OCI-LY7 (cell line): Measurements from ENCODE around the gene RIPK1. TPM values are rescaled to one million over a fixed set of nuclear protein-coding genes. Genes with fewer than 3 reads are reported as not detected.
"Not testable (repeated sequence)": the region's sequence is repeated elsewhere in the genome, so short reads cannot be mapped to it uniquely, and the experiment has no call there.

Experiments
- BruUV-seq: library from RNA; stranded (reverse); fragments of 400-500 nt; replicated peaks from 2 replicates; lab custom pipeline; 2021; lab: Mats Ljungman, UMichigan
- CTCF ChIA-PET: fragments of 300-600 bp; sonication (Branson Sonifier 250); formaldehyde crosslinking; loops from one replicate; lab custom pipeline; 2022; ENCODE audit warnings: antibody characterized with exemption; ENCODE audit not compliant: unreplicated experiment; lab: Charles Lee
- POLR2A ChIA-PET: fragments of 300-600 bp; sonication (Branson Sonifier 250); formaldehyde crosslinking; loops from one replicate; lab custom pipeline; 2022; ENCODE audit warnings: antibody characterized with exemption; lab: Charles Lee
- DNase-seq: peaks from one replicate; pipeline ENCODE4 v3.0.0-alpha.2; 2015; ENCODE audit warnings: low spot score
- H2AFZ ChIP-seq: fragments of 200-600 bp; sonication (generic), shearing (Covaris generic); 2 replicates; pipeline ENCODE4 v1.6.1; 2014; ENCODE audit warnings: mild to moderate bottlenecking, antibody characterized with exemption, low read length, moderate library complexity
- H3K27ac ChIP-seq: fragments of 200-600 bp; sonication (generic); 2 replicates; pipeline ENCODE4 v1.5.1; 2014; ENCODE audit warnings: mixed run types, low read depth, mild to moderate bottlenecking, moderate library complexity, low read length, inconsistent platforms; ENCODE audit not compliant: poor library complexity, severe bottlenecking
- H3K36me3 ChIP-seq: fragments of 200-600 bp; sonication (generic); 2 replicates; pipeline ENCODE4 v1.6.1; 2014; ENCODE audit warnings: mild to moderate bottlenecking, antibody characterized with exemption, low read length, moderate library complexity, mixed read lengths; ENCODE audit not compliant: insufficient read depth
- H3K4me1 ChIP-seq: fragments of 200-600 bp; sonication (generic); 2 replicates; pipeline ENCODE4 v1.5.1; 2014; ENCODE audit warnings: mild to moderate bottlenecking, low read length; ENCODE audit not compliant: insufficient read depth, poor library complexity, severe bottlenecking
- H3K4me2 ChIP-seq: fragments of 200-600 bp; sonication (generic); 2 replicates; pipeline ENCODE4 v1.6.1; 2014; ENCODE audit warnings: mild to moderate bottlenecking, low read length
- H3K4me3 ChIP-seq: fragments of 200-600 bp; sonication (generic); 2 replicates; pipeline ENCODE4 v1.5.1; 2014; ENCODE audit warnings: mild to moderate bottlenecking, low read depth, low read length; ENCODE audit not compliant: poor library complexity, severe bottlenecking
- H3K79me2 ChIP-seq: fragments of 200-600 bp; sonication (generic); 2 replicates; pipeline ENCODE4 v1.6.1; 2016; ENCODE audit warnings: low read depth, mild to moderate bottlenecking, low read length, moderate library complexity, mixed read lengths; ENCODE audit not compliant: insufficient read depth
- H3K9me2 ChIP-seq: fragments of 200-600 bp; sonication (generic); 2 replicates; pipeline ENCODE4 v1.6.1; 2016; ENCODE audit warnings: mild to moderate bottlenecking, low read length, mixed read lengths; ENCODE audit not compliant: insufficient read depth
- H3K9me3 ChIP-seq: fragments of 200-600 bp; sonication (generic); 2 replicates; pipeline ENCODE4 v1.6.1; 2014; ENCODE audit warnings: mild to moderate bottlenecking, mixed run types, low read length, mixed read lengths
- H4K20me1 ChIP-seq: fragments of 200-600 bp; sonication (generic); 2 replicates; pipeline ENCODE4 v1.6.1; 2014; ENCODE audit warnings: mild to moderate bottlenecking, antibody characterized with exemption, low read length, moderate library complexity, mixed read lengths; ENCODE audit not compliant: insufficient read depth
- EZH2phosphoT487 ChIP-seq: fragments of 200-600 bp; sonication (generic); IDR thresholded peaks from 2 replicates; pipeline ENCODE4 v1.6.1; 2018; ENCODE audit warnings: low read depth, borderline replicate concordance, mild to moderate bottlenecking, mixed run types, antibody characterized with exemption, low read length, moderate library complexity, mixed read lengths
- intact Hi-C: fragments of 100-400 bp; cut with micrococcal nuclease; formaldehyde crosslinking; loops from one replicate; pipeline ENCODE4 v1.10.0; 2022; ENCODE audit not compliant: unreplicated experiment
- total RNA-seq, 2 experiments: library from RNA; depleted of rRNA in 1 of 2; stranded (reverse); fragments of >200 nt in 1 of 2; shearing (Covaris generic) in 1 of 2; gene quantifications; 2 replicates each; pipeline ENCODE4 v1.2.3, GENCODE V29; 2014 to 2022
- TF ChIP-seq, protein P1 (sequence below): fragments of 200-600 bp; sonication (generic); conservative IDR thresholded peaks from 2 replicates; pipeline ENCODE4 v1.5.1; 2014; ENCODE audit warnings: mild to moderate bottlenecking, antibody characterized with exemption, low read length, moderate library complexity, mixed read lengths

Gene RIPK1
- total RNA-seq, 2 experiments from 2014 or later, result 7.5 to 8.4 TPM

DNA sequence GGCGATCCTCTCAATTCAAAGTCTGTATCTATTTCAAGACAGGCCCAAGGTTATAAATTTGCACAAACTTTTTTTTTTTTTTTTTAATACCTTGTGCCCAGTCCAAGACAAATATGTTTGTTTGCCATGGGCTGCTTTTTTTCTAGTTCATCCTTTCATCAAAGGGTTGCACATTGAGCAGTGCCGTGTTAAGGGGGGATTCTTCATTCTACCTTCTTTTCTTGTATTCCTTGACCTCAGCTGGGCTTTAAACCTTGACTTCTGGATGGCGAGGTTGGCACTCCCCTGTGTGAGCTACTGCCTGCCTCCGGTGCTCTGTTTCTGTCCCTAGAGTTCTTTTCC lies 7.4 kb downstream of the RIPK1 start:
- no peaks in the 10 kb centered on the region for H4K20me1 ChIP-seq
- peak overlapping the region; percentile 83 for H2AFZ ChIP-seq
- BruUV-seq, result no TSS peak
- DNase-seq, result no peak
- H3K9me3 ChIP-seq, result peaks cover 8% of the 10 kb centered on the region; the same call in 1 of the 2 replicates
- peaks cover 46% of the 10 kb centered on the region for H3K4me1 ChIP-seq
- peak overlapping the region; percentile 91 for H3K4me2 ChIP-seq
- CTCF ChIA-PET, result interaction anchor here (0.6 to 1.2 kb wide), 4 partner anchors 9 to 946 kb away, joined by 3 to 5 read pairs (median 4); no protein-coding TSS in a partner anchor
- TF ChIP-seq EZH2phosphoT487, result no peak
- TF ChIP-seq, protein P1, sequence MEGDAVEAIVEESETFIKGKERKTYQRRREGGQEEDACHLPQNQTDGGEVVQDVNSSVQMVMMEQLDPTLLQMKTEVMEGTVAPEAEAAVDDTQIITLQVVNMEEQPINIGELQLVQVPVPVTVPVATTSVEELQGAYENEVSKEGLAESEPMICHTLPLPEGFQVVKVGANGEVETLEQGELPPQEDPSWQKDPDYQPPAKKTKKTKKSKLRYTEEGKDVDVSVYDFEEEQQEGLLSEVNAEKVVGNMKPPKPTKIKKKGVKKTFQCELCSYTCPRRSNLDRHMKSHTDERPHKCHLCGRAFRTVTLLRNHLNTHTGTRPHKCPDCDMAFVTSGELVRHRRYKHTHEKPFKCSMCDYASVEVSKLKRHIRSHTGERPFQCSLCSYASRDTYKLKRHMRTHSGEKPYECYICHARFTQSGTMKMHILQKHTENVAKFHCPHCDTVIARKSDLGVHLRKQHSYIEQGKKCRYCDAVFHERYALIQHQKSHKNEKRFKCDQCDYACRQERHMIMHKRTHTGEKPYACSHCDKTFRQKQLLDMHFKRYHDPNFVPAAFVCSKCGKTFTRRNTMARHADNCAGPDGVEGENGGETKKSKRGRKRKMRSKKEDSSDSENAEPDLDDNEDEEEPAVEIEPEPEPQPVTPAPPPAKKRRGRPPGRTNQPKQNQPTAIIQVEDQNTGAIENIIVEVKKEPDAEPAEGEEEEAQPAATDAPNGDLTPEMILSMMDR, result no peak
- POLR2A ChIA-PET, result interaction anchor here (0.7 to 2.8 kb wide), 13 partner anchors 9 to 307 kb away, joined by 3 to 19 read pairs (median 4); partner anchors contain the start of genes BPHL and PSMG4
- H3K4me3 ChIP-seq, result peak overlapping the region; percentile 46
- peaks cover 39% of the 10 kb centered on the region for H3K79me2 ChIP-seq
- intact Hi-C loops, result loop anchor here (10.0 kb wide), 1 partner anchor 1059 kb away; the partner anchor contains the start of gene ECI2
- peaks cover 40% of the 10 kb centered on the region for H3K36me3 ChIP-seq
- H3K9me2 ChIP-seq, result no peaks in the 10 kb centered on the region
- H3K27ac ChIP-seq, result peak overlapping the region; percentile 66

DNA sequence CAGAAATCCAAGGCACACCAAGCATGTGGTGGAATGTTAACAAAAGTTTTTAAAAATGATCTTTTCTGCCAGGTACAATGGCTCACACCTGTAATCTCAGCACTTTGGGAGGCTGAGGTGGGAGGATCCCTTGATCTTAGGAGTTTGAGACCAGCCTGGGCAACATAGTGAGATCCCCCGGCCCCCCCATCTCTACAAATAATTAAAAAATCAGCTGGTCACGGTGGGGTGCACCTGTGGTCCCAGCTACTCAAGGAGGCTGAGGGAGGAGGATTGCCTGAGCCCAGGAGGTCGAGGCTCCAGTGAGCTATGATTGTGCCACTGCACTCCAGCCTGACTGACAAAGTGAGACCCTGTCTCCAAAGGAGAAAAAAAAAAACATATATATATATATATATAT lies 8.0 kb downstream of the RIPK1 start:
- Histone ChIP-seq H2AFZ (peak overlapping the region; percentile 83; the same call in 1 of the 2 replicates), H3K79me2 (peaks cover 34% of the 10 kb centered on the region), H4K20me1 (no peaks in the 10 kb centered on the region), H3K9me2 (no peaks in the 10 kb centered on the region), H3K4me1 (peaks cover 40% of the 10 kb centered on the region), H3K9me3 (peaks cover 8% of the 10 kb centered on the region; the same call in 1 of the 2 replicates), H3K4me3 (peak overlapping the region; percentile 46), H3K36me3 (peaks cover 46% of the 10 kb centered on the region), H3K27ac (peak overlapping the region; percentile 66), H3K4me2 (peak overlapping the region; percentile 91)
- DNase-seq, result no peak
- intact Hi-C loops, result loop anchor here (10.0 kb wide), 1 partner anchor 1058 kb away; the partner anchor contains the start of gene ECI2
- ChIA-PET CTCF (interaction anchor here (0.6 to 1.2 kb wide), 4 partner anchors 8 to 946 kb away, joined by 3 to 5 read pairs (median 4); no protein-coding TSS in a partner anchor), POLR2A (interaction anchor here (0.6 to 2.8 kb wide), 11 partner anchors 9 to 308 kb away, joined by 3 to 19 read pairs (median 7); partner anchors contain the start of gene BPHL)
- TF ChIP-seq EZH2phosphoT487, result no peak
- TF ChIP-seq, protein P1, result no peak
- no TSS peak for BruUV-seq

DNA sequence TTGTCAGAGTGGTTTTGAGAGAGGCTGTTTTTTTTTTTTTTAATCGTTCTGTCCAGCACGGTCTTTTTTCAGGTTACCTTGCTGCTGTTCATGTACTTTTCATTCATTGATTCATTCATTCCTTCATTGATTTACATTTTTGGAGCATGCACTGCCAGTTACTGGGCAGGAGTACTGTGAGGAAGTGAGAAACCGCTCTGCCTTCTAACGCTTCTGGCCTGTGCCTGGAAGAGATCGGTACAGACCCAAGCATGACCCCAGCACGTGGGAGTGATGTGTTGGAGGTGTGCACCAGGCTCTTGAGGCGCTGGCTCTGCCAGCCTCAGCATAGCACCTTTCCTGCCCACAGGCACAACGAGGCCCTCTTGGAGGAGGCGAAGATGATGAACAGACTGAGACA lies 9.1 kb downstream of the RIPK1 start:
- ChIA-PET POLR2A (no interaction called here), CTCF (no interaction called here)
- Histone ChIP-seq H3K4me3 (no peak overlapping the region), H3K27ac (no peak overlapping the region), H3K9me2 (no peaks in the 10 kb centered on the region), H3K9me3 (peaks cover 8% of the 10 kb centered on the region; the same call in 1 of the 2 replicates), H3K4me1 (peaks cover 34% of the 10 kb centered on the region), H3K36me3 (peaks cover 54% of the 10 kb centered on the region), H3K79me2 (peaks cover 31% of the 10 kb centered on the region), H2AFZ (no peak overlapping the region), H4K20me1 (no peaks in the 10 kb centered on the region), H3K4me2 (no peak overlapping the region)
- DNase-seq, result no peak
- no TSS peak for BruUV-seq
- TF ChIP-seq EZH2phosphoT487, result no peak
- TF ChIP-seq, protein P1, result no peak
- intact Hi-C loops, result loop anchor here (10.0 kb wide), 1 partner anchor 1057 kb away; the partner anchor contains the start of gene ECI2

DNA sequence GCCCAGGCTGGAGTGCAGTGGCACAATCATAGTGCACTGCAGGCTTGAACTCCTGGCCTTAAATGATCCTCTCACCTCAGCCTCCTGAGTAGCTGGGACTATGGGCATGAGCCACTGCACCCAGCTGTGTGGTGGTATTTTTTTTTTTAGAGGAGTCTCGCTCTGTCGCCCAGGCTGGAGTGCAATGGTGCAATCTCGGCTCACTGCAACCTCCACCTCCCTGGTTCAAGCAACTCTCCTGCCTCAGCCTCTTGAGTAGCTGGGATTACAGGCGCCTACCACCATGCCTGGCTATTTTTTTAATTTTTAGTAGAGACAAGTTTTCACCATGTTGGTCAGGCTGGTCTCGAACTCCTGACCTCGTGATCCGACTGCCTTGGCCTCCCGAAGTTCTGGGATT lies 10.7 kb downstream of the RIPK1 start:
- H3K27ac ChIP-seq, H3K4me2 ChIP-seq, CTCF ChIA-PET, H3K9me3 ChIP-seq, H3K9me2 ChIP-seq, H2AFZ ChIP-seq, H4K20me1 ChIP-seq, H3K4me3 ChIP-seq, BruUV-seq: not testable (repeated sequence)
- POLR2A ChIA-PET, result interaction anchor here (0.6 to 0.9 kb wide), 2 partner anchors 31 to 173 kb away, joined by 3 read pairs; no protein-coding TSS in a partner anchor
- peak; percentile 38 for DNase-seq
- intact Hi-C loops, result loop anchor here (10.0 kb wide), 1 partner anchor 1056 kb away; the partner anchor contains the start of gene ECI2
- H3K4me1 ChIP-seq, result peaks cover 29% of the 10 kb centered on the region
- peaks cover 69% of the 10 kb centered on the region for H3K36me3 ChIP-seq
- H3K79me2 ChIP-seq, result peaks cover 23% of the 10 kb centered on the region
